Esophagus muscularis mucosa (tissue), 4 donors: ENCODE results near the gene CD79A. TPM values are rescaled to one million over a fixed set of nuclear protein-coding genes. Genes with fewer than 3 reads are reported as not detected.

Source experiments
- DNase-seq: peaks from one replicate; pipeline ENCODE4 v3.0.0-alpha.2; 2017; ENCODE audit errors: extremely low spot score
- H3K27ac ChIP-seq, 4 donors: fragments of 200-600 bp; sonication (generic); replicated peaks in 1 of 4; 1 replicate in 3 of 4; 2 replicates in 1 of 4; pipeline ENCODE4 v1.5.1; 2016 to 2019; ENCODE audit warnings: mild to moderate bottlenecking in 1 of 4
- H3K27me3 ChIP-seq, 4 donors: fragments of 200-600 bp; sonication (generic); one replicate each; pipeline versions ENCODE4 v1.5.1 to v1.6.0; 2016 to 2019
- H3K36me3 ChIP-seq, 4 donors: fragments of 200-600 bp; sonication (generic); one replicate each; pipeline ENCODE4 v1.5.1; 2016 to 2019
- H3K4me1 ChIP-seq, 4 donors: fragments of 200-600 bp; sonication (generic); one replicate each; pipeline ENCODE4 v1.5.1; 2016 to 2019
- H3K4me3 ChIP-seq, 4 donors: fragments of 200-600 bp; sonication (generic); 1 replicate in 2 of 4; 2 replicates in 2 of 4; pipeline ENCODE4 v1.5.1; 2016 to 2019; ENCODE audit warnings: mild to moderate bottlenecking in 4 of 4, moderate library complexity in 1 of 4
- H3K9me3 ChIP-seq, 4 donors: fragments of 200-600 bp; sonication (generic); 1 replicate in 3 of 4; 2 replicates in 1 of 4; pipeline ENCODE4 v1.5.1; 2016 to 2019
- EP300 ChIP-seq: sonication (generic); formaldehyde crosslinking; IDR thresholded peaks from one replicate; pipeline ENCODE4 v1.6.1; 2017; ENCODE audit warnings: antibody characterized with exemption
- POLR2A ChIP-seq: fragments of 450-650 bp; IDR thresholded peaks from one replicate; pipeline ENCODE4 v1.6.1; 2017; ENCODE audit warnings: antibody characterized with exemption, moderate library complexity, mild to moderate bottlenecking, low read depth
- POLR2AphosphoS5 ChIP-seq, 2 donors: sonication (generic); formaldehyde crosslinking; IDR thresholded peaks; one replicate each; pipeline ENCODE4 v1.6.1; 2017; ENCODE audit warnings: antibody characterized with exemption in 2 of 2
- WGBS: methylation state at CpG from one replicate; pipeline ENCODE4 v1.1.5; 2018; 5-methylcytosine and 5-hydroxymethylcytosine counted together
- intact Hi-C: fragments of 100-400 bp; cut with DNase I; formaldehyde crosslinking; loops from one replicate; pipeline ENCODE4 v1.15.1; 2023
- total RNA-seq, 4 donors: library from RNA; depleted of rRNA; stranded (reverse); fragments of >200 nt; gene quantifications; one replicate each; pipeline versions ENCODE4 v1.1.0 to v1.2.1, GENCODE V29; 2016
- TF ChIP-seq, protein P1 (sequence below), 3 experiments: fragments of 200-600 bp in 2 of 3; fragments of 450-650 bp in 1 of 3; sonication (generic) in 2 of 3; IDR thresholded peaks; one replicate each; pipeline ENCODE4 v1.5.1; 2017 to 2019; ENCODE audit warnings: antibody characterized with exemption in 3 of 3, mild to moderate bottlenecking in 2 of 3, moderate library complexity in 1 of 3

The CD79A gene
- total RNA-seq, 4 donors from 2014 or later, result 0.71 to 2.2 TPM; not detected in 2

DNA sequence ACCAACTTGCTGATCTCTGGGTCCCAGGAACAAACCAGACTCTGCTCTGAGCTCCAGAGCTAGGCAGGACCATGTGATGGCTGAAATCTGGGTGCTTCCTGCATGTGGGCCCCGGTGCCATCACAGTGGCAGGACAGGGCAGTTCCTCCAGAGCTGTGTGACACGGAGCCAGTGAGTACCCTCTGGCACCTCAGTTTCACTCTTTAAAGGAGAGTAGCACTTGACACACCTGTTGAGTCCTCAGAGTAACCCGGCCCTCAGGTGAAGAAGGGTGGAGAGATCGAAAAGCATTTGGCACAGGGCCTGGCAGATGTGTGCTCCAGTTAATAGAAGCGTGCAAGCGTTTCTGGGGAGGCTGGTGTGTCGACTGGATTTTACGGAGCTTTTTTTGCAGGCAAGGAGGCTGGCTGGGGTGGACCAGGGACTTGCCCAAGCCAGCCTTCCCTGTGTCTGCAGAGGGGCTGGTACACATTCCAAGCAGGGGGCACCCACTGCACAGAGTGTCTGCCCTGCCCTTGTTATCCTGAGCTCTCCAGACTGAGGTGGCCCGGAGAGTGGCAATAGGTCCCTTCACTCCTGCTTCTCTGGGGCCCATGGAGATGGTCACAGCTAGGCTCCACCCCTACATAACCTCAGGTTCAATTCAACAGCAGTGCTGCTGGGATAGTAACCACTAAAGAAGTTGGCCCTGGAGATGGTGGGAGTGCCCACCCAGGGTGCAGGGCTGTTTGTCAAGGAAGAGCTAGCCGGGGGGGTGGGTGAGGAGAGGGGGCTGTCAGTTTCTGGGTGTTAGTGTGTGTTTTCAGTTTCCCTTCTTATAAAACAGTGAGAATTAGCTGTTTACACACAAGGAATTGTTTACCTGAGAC lies 8.7 kb upstream of the CD79A start:
- peaks cover 17 to 50% (median 22%) of the 10 kb centered on the region in 4 donors for H3K4me1 ChIP-seq
- intact Hi-C loops, result no loop called here
- WGBS, result 85% methylated on average over 9 of the region's 10 CpGs

DNA sequence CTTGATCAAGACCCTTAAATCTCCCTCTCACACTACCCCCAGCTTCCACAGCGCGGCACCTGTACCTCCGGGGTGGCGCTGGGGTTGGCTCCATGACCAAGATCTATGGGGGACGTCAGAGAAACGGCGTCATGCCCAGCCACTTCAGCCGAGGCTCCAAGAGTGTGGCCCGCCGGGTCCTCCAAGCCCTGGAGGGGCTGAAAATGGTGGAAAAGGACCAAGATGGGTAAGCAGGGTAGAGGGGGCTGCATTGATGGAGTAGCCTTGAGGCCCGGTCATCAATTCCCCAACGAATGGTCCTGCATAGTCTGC lies 8.1 kb upstream of the CD79A start:
- Histone ChIP-seq H3K4me1 (peaks cover 17 to 47% (median 19%) of the 10 kb centered on the region in 4 donors), H3K9me3 (no peaks in the 10 kb centered on the region), H3K36me3 (peaks cover 26 to 90% (median 82%) of the 10 kb centered on the region in 4 donors), H3K27ac (no peak overlapping the region), H3K4me3 (no peak overlapping the region), H3K27me3 (no peaks in the 10 kb centered on the region)
- WGBS, result 89% methylated on average over 11 of the region's 12 CpGs
- intact Hi-C loops, result no loop called here
- no peak for DNase-seq
- TF ChIP-seq POLR2A, result no peak
- TF ChIP-seq POLR2AphosphoS5 (IDR thresholded peaks at IDR 0.05), result no peak
- TF ChIP-seq, protein P1, sequence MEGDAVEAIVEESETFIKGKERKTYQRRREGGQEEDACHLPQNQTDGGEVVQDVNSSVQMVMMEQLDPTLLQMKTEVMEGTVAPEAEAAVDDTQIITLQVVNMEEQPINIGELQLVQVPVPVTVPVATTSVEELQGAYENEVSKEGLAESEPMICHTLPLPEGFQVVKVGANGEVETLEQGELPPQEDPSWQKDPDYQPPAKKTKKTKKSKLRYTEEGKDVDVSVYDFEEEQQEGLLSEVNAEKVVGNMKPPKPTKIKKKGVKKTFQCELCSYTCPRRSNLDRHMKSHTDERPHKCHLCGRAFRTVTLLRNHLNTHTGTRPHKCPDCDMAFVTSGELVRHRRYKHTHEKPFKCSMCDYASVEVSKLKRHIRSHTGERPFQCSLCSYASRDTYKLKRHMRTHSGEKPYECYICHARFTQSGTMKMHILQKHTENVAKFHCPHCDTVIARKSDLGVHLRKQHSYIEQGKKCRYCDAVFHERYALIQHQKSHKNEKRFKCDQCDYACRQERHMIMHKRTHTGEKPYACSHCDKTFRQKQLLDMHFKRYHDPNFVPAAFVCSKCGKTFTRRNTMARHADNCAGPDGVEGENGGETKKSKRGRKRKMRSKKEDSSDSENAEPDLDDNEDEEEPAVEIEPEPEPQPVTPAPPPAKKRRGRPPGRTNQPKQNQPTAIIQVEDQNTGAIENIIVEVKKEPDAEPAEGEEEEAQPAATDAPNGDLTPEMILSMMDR (IDR thresholded peaks at IDR 0.05), result no peak
- TF ChIP-seq EP300, result no peak

More for the DNA sequence above, 8.7 kb upstream of the CD79A start:
- H3K27me3 ChIP-seq, result no peaks in the 10 kb centered on the region
- TF ChIP-seq POLR2A (no peak), EP300 (no peak), POLR2AphosphoS5 (IDR thresholded peaks at IDR 0.05) (no peak)
- TF ChIP-seq, protein P1 (IDR thresholded peaks at IDR 0.05), result no peak
- no peaks in the 10 kb centered on the region for H3K9me3 ChIP-seq
- H3K4me3 ChIP-seq, result no peak overlapping the region
- no peak overlapping the region for H3K27ac ChIP-seq
- no peak for DNase-seq
- peaks cover 31 to 95% (median 88%) of the 10 kb centered on the region in 4 donors for H3K36me3 ChIP-seq

- no peak for DNase-seq
- Histone ChIP-seq H3K4me3 (no peak overlapping the region), H3K9me3 (no peaks in the 10 kb centered on the region), H3K27ac (no peak overlapping the region), H3K4me1 (peaks cover 14 to 42% (median 16%) of the 10 kb centered on the region in 4 donors), H3K27me3 (no peaks in the 10 kb centered on the region), H3K36me3 (peaks cover 21 to 84% (median 77%) of the 10 kb centered on the region in 4 donors)
- TF ChIP-seq, protein P1 (IDR thresholded peaks at IDR 0.05), result no peak
- TF ChIP-seq EP300 (no peak), POLR2AphosphoS5 (IDR thresholded peaks at IDR 0.05) (no peak), POLR2A (no peak)
- 78% methylated on average over 11 of the region's 13 CpGs for whole genome bisulfite sequencing
- intact Hi-C loops, result no loop called here
These were observed 7.6 kb upstream of the CD79A start for GRCh38 chr19:41869374-41869955.

DNA sequence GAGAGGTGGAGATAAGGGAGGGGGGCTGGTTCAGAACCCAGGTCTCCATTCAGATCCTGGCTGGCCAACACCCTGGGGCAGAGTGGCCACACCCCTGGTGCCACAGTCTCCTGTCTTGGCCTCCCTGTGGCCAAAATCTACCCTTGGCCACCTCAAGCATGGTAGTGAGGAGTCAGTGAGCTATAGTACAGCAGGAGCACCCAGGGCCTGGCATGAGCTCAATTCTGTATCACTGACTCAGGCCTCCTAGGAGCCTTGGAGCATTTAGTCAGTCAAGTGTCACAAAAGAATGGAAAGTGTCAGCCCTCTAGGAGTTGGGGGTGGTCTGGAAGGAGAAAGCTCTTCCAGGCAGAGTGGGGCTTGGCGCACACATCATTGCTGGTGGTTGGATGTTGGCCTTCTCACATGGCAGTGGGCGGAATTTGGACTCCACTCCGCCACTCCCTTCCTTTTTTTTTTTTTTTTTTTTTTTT lies 6.6 kb upstream of the CD79A start:
- H3K9me3 ChIP-seq, result no peaks in the 10 kb centered on the region
- intact Hi-C loops, result loop anchor here (5.0 kb wide), 2 partner anchors 67 to 87 kb away; partner anchors contain the start of gene RABAC1
- WGBS, result 62% methylated on average over 3 of the region's 3 CpGs

More for the DNA sequence above, 6.6 kb upstream of the CD79A start:
- H3K27ac ChIP-seq, result no peak overlapping the region
- peaks cover 11 to 75% (median 67%) of the 10 kb centered on the region in 4 donors for H3K36me3 ChIP-seq
- DNase-seq, result no peak
- H3K27me3 ChIP-seq, result no peaks in the 10 kb centered on the region
- TF ChIP-seq POLR2AphosphoS5 (IDR thresholded peaks at IDR 0.05), result no peak
- no peak for TF ChIP-seq EP300
- TF ChIP-seq, protein P1 (IDR thresholded peaks at IDR 0.05), result no peak
- TF ChIP-seq POLR2A, result no peak
- no peak overlapping the region for H3K4me3 ChIP-seq
- H3K4me1 ChIP-seq, result peaks cover 8 to 34% (median 15%) of the 10 kb centered on the region in 4 donors
